ENCODE measurements around the gene NQO1.

GRCh38 chr16:69680358-69680757, 46.0 kb downstream of the NQO1 start:
- TF ChIP-seq POLR2A (IDR thresholded peaks at IDR 0.05; ENCODE audit: low read depth, low read length) (no peak), POLR2AphosphoS5 (IDR thresholded peaks at IDR 0.05; ENCODE audit: low read depth, low read length) (no peak)

Data from GM12891 (cell line).